ENCODE data around the gene LILRB2.

DNA sequence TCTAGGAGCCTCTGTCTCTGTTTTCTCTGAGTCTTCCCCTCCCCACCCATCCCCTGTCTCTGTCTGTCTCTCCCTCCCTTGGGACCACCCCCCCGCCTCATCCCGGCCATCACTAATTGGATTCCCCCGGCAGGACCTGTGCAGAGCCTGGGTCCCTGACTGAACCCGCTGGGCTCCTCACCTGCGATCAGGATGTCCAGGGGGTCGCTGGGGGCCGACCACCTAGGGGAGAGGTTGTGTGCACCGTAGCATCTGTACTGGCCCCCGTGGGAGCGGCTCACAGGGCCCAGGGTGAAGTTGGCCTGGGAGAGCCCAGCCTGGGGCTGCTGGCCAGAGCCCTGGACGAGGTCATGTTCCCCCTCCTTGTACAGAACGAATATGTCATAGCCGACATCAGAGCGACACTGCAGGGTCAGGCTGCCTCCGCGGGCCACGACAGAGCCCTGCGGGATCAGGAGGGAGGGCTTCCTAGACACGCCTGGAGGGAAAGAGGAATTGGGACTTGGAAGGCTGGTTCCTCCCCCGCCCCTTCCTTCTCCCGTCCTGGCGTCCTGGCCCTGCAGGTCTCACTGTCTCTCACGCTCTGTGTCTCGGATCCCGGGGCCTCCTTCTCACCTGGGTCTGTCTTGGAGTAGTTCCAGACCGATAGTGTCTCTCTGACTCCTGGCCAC lies 25.7 kb downstream of the LILRB2 start:
- TF ChIP-seq, protein P1, sequence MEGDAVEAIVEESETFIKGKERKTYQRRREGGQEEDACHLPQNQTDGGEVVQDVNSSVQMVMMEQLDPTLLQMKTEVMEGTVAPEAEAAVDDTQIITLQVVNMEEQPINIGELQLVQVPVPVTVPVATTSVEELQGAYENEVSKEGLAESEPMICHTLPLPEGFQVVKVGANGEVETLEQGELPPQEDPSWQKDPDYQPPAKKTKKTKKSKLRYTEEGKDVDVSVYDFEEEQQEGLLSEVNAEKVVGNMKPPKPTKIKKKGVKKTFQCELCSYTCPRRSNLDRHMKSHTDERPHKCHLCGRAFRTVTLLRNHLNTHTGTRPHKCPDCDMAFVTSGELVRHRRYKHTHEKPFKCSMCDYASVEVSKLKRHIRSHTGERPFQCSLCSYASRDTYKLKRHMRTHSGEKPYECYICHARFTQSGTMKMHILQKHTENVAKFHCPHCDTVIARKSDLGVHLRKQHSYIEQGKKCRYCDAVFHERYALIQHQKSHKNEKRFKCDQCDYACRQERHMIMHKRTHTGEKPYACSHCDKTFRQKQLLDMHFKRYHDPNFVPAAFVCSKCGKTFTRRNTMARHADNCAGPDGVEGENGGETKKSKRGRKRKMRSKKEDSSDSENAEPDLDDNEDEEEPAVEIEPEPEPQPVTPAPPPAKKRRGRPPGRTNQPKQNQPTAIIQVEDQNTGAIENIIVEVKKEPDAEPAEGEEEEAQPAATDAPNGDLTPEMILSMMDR (IDR thresholded peaks at IDR 0.05), result no peak
- no peak for TF ChIP-seq POLR2A (IDR thresholded peaks at IDR 0.05)
